Stimulated activated CD4-positive, alpha-beta T cell treated with anti-CD3 and anti-CD28 coated beads, Interleukin-12 subunit alpha, Interleukin-12 subunit beta, amount 100 ng/mL, for 24 hours (primary cell): ENCODE data around the gene CNDP1.

Experiments
- DNase-seq, 2 experiments: peaks; one replicate each; pipeline ENCODE4 v3.0.0-alpha.2; 2020; ENCODE audit warnings: low read depth in 2 of 2

Gene CNDP1

GRCh38 chr18:74582642-74583041 lies 48.3 kb downstream of the CNDP1 start:
- DNase-seq: no peak

GRCh38 chr18:74587441-74587840 lies 53.1 kb downstream of the CNDP1 start:
- no peak for DNase-seq

- DNase-seq: no peak
Observed at GRCh38 chr18:74589021-74589420, 54.7 kb downstream of the CNDP1 start.

- no peak for DNase-seq
Observed at GRCh38 chr18:74589811-74590210, 55.5 kb downstream of the CNDP1 start.

- no peak for DNase-seq
Observed at GRCh38 chr18:74590671-74591070, 56.4 kb downstream of the CNDP1 start.

GRCh38 chr18:74595431-74595830 lies 61.1 kb downstream of the CNDP1 start:
- DNase-seq: no peak

DNA sequence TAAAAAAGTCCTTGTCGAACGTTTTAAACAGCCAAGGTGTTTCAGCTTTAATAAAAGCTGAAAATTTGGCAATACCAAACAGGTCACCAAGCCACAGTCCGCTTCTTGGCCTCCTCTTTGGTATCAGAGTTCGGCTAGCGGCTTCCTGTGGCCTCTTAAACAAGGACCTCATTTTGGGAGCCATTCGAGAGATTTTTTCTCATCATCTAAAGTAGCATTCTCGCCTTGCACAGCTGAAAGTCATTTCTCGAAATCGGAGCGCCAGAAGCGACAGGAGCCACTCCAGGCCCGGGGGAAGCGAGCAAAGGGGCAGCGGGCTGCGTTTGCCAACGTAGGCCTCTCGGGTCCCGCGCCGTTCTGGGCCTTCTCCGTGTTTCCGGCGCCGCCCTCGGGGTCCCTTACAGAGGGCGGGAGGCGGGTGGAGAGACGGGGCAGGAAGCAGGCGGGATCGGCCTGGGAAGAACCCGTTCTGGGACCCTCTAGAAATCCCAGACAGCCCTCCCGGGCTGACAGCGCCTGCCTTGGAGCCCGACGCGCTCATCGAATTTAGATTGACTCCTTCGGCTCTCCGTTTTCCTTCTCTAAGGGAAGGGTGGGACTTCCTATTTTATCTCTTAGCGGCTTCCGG lies 62.8 kb downstream of the CNDP1 start:
- DNase-seq: peak; percentile 48 to 54

- DNase-seq: peak; percentile 79 to 83
Observed at GRCh38 chr18:74597662-74598349, 63.5 kb downstream of the CNDP1 start, which contains the start of gene ZNF407. Gene ZNF407, plus strand, starts transcription at chr18:74597870. Its CDS starts 33,150 bp downstream, at chr18:74631020.

DNA sequence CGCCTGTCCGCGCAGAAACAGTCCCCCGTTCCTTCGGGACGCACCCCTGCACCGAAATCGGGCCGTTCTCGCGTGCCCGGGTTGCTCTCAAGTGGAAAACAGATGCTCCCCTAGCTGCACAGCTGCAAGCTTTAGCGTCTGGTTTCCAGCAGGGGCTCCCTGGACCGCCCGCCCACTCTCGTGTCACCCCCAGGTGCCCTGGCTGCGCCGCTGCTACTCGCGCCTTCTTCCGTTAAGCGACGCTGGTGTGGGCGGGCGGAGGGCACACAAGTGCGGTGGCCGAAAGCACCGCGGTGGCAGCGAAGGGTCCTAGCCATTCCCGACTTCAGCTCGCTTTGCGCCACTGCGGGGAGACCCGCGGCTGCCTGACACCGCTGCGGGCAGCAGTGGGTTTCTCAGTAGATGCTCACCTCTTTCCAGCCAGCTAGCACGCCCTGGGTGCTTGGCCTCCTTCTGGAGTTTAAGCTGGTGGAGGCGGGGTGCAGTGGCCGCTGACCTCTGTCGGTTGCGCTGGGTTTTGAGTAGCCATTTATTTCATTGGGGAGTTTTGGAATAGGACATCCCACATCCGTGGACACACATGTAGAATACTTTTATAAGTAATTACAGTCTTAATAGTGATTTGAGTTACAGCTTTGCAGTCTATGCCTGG lies 64.2 kb downstream of the CNDP1 start:
- DNase-seq: peak; percentile 24 to 60

DNA sequence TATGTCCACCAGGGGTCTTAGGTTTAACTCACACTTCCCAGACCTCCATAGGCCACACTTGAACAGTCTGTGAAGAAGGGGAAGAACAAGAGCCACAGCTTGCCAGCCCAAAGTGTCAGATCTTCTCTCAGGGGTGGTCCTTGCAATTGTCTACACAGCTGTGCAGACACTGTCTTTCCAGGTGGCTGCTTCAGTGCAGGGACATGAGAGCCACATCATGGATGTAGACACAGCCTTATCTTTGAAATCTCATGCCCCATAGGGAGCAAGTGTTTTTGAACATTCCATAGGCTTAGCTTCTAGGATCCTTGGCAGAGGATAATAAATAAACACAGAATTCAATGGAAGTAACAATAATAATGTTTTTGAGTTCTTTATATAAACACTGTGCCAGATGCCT lies 70.1 kb downstream of the CNDP1 start:
- DNase-seq: no peak

- DNase-seq: no peak
Observed at GRCh38 chr18:74604774-74605173, 70.5 kb downstream of the CNDP1 start.

- DNase-seq: no peak
Observed at GRCh38 chr18:74608681-74609080, 74.4 kb downstream of the CNDP1 start.

GRCh38 chr18:74609535-74609934 lies 75.2 kb downstream of the CNDP1 start:
- DNase-seq: no peak

- DNase-seq: no peak
Observed at GRCh38 chr18:74610051-74610615, 75.8 kb downstream of the CNDP1 start.

GRCh38 chr18:74610860-74611259 lies 76.6 kb downstream of the CNDP1 start:
- DNase-seq: no peak

- DNase-seq: no peak
Observed at GRCh38 chr18:74611765-74612164, 77.5 kb downstream of the CNDP1 start.

- DNase-seq: no peak
Observed at GRCh38 chr18:74613381-74613780, 79.1 kb downstream of the CNDP1 start.

- DNase-seq: no peak
Observed at GRCh38 chr18:74616494-74616893, 82.2 kb downstream of the CNDP1 start.

DNA sequence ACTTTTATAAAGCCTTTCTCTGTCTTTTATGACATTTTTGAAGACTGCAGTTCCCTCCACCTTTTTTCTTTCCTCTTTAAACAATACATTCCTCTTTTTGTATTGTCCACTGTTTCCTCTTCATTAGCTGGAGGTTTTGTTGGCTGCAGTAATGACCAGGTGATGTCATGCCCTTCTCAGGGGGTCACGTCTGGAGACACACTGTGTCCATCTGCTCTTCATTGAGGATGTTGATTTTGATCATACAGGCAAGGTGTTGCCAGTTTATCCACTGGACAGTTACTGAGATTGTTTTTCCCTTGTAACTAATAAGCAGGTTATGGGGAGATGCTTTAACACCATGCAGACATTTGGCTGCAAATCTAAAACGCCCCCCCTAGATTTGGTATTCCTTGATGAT lies 83.2 kb downstream of the CNDP1 start:
- DNase-seq: no peak

DNA sequence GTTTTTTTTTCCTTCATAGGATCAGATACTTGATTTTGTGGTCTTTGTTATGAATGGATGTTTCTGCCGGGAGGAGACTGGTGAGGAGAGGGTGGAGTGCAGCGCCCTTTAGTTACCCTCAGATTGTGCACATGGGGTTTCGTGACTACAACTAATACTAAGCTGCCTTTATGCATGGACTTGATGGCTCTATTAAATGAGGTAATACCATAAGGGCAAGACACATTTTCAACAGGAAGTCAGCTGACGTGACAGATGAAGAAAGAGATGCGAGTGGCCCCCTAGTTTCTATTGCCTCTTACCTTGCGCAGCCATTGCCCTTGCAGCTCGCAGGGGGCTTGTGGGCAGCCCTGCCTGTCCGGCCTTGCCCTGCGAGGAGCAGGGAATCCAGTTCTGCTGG lies 87.8 kb downstream of the CNDP1 start:
- no peak for DNase-seq

DNA sequence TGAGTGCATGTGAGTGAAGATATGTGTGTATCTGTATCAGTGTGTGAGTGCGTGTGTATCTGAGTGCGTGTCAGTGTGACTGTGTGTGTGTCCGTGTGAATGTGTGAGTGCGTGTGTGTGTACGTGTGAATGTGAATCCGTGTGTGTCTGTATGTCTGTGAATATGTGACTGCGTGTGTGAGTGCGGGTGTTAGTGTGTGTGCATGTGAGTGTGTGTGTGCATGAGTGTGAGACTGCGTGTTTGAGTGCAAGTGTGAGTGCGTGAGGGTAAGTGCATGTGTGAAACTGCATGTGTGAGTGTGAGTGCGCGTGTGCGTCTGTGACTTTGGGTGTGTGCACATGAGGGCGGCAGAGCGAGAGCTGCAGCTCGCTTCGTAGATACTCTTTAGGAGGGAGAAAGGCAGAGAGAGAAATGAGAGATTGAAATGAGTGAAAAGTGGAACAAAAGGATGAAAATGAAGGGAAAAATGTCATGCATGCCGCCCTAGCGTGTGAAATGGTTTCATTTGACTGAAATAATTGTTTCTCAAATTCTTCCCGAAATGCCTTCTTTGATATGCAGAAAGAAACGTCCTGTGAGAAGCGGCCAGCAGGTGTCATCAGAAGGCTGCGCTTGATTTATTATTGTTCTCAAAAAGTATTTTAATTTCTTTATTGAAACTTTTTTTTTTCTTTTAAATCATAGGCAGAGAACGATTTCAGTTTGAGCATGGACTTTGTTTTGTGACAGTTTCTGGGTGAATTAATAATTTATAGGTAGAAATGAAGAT lies 88.9 kb downstream of the CNDP1 start:
- DNase-seq: no peak

DNA sequence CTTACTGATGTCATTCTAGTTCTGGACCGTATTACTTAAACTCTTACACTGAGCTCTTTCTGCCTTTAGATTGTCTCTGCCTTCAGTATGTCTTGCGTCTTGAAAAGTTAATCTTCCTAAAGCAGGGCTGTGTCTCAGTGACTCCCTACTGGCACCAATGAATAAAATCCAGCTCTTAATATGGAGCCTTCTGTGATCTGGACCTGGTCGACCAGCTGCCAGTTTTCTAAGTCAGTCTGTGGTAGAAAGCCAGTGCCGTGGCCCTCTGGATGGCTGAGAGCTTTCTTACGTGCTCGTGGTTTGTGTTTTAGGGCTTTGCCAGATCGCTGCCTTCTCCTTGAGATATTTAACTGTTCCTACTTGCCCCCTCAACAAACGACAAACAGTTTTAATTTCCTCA lies 90.2 kb downstream of the CNDP1 start:
- DNase-seq: no peak
